WTC11 (cell line): ENCODE measurements around the gene TUBA3E.

Experiments used
- JUN ChIP-seq: sonication (generic); formaldehyde crosslinking; IDR thresholded peaks from 2 replicates; pipeline ENCODE4 v1.8.0; 2023; ENCODE audit warnings: mild to moderate bottlenecking, missing genetic modification reagents
- TEAD4 ChIP-seq: sonication (generic); formaldehyde crosslinking; IDR thresholded peaks from 2 replicates; pipeline ENCODE4 v1.8.0; 2022; ENCODE audit warnings: mild to moderate bottlenecking, missing genetic modification reagents

DNA sequence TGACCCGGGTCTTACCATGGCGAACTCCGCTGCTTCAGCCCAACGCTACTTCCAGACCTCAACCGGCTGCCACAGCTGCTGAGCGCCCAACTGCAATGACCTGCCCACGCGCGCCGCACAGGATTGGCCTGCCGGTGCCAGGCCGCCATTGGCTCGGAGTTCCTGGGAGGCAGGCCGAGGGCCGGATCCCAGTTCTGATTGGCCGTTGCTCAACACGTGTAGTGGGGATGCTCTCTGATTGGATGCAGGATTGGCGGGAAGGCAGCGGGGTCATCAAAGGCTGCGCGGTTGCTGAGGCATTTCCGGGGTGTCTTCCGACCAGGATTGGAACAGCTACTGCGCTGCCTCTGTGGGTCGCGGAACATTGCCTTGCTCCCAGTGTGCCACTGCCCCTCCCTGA is at the start of gene TUBA3E:
- no peak for TF ChIP-seq TEAD4 (CRISPR knock-in tag)
- no peak for TF ChIP-seq JUN (CRISPR knock-in tag)
